Naive thymus-derived CD8-positive, alpha-beta T cell (primary cell): ENCODE measurements around the gene TMEM150A. TPM values are rescaled to one million over a fixed set of nuclear protein-coding genes. Genes with fewer than 3 reads are reported as not detected.
A peak's percentile ranks its signal among the peaks of the same experiment; 100 is the strongest.
"Not testable (repeated sequence)": the region's sequence is repeated elsewhere in the genome, so short reads cannot be mapped to it uniquely, and the experiment has no call there.

Experiments used
- ATAC-seq, 2 donors: fragments of 150-1000 bp; cut with Tn5 transposase in 1 of 2; sonication (Bioruptor Pico), chemical (Tn5 transposase) in 1 of 2; 1 replicate in 1 of 2; 2 replicates in 1 of 2; pipeline ENCODE4 v1.10.0; 2021; ENCODE audit warnings: mild to moderate bottlenecking in 2 of 2, moderate library complexity in 2 of 2
- POLR2A ChIA-PET: fragments of 350-600 bp; sonication (Branson Sonifier 250); formaldehyde crosslinking; loops from one replicate; lab custom pipeline; 2021; ENCODE audit warnings: antibody characterized with exemption; lab: Charles Lee
- DNase-seq, 10 donors: peaks; one replicate each; pipeline versions ENCODE4 v3.0.0 to v3.0.0-alpha.2; 2020 to 2022
- H3K27ac Mint-ChIP-seq, 10 donors: one replicate each; pipeline ENCODE4 v1.8.0; 2020 to 2022; ENCODE audit warnings: mild to moderate bottlenecking in 10 of 10, mixed read lengths in 10 of 10, moderate library complexity in 4 of 10, inconsistent platforms in 1 of 10
- H3K27me3 Mint-ChIP-seq, 5 donors: one replicate each; pipeline ENCODE4 v1.8.0; 2021 to 2022; ENCODE audit warnings: mixed read lengths in 5 of 5
- H3K36me3 Mint-ChIP-seq, 3 donors: one replicate each; pipeline ENCODE4 v1.8.0; 2020 to 2022; ENCODE audit warnings: mixed read lengths in 3 of 3, mild to moderate bottlenecking in 2 of 3, inconsistent platforms in 1 of 3
- H3K4me1 Mint-ChIP-seq, 4 donors: one replicate each; pipeline ENCODE4 v1.8.0; 2021 to 2022; ENCODE audit warnings: mixed read lengths in 4 of 4
- H3K4me3 Mint-ChIP-seq, 10 donors: one replicate each; pipeline ENCODE4 v1.8.0; 2020 to 2022; ENCODE audit warnings: mild to moderate bottlenecking in 10 of 10, mixed read lengths in 10 of 10, moderate library complexity in 6 of 10, inconsistent platforms in 1 of 10
- H3K9me3 Mint-ChIP-seq, 9 donors: one replicate each; pipeline ENCODE4 v1.8.0; 2020 to 2022; ENCODE audit warnings: mixed read lengths in 9 of 9, mild to moderate bottlenecking in 3 of 9, inconsistent platforms in 1 of 9, moderate library complexity in 1 of 9
- polyA plus RNA-seq, 3 donors: library from polyadenylated mRNA; unstranded; fragments of 300-500 nt; fragmentation: Illumina TruSeq; gene quantifications; one replicate each; pipeline ENCODE4 v1.2.3, GENCODE V29; 2021
- total RNA-seq, 8 experiments: library from RNA in 2 of 8; stranded (reverse) in 2 of 8; gene quantifications; one replicate each; pipeline ENCODE4 v1.2.3 and lab custom pipeline; 2021 to 2026

The TMEM150A gene
- total and polyA plus RNA-seq, 5 experiments from 2014 or later = 11.6 to 15.9 (median 14.1) TPM

DNA sequence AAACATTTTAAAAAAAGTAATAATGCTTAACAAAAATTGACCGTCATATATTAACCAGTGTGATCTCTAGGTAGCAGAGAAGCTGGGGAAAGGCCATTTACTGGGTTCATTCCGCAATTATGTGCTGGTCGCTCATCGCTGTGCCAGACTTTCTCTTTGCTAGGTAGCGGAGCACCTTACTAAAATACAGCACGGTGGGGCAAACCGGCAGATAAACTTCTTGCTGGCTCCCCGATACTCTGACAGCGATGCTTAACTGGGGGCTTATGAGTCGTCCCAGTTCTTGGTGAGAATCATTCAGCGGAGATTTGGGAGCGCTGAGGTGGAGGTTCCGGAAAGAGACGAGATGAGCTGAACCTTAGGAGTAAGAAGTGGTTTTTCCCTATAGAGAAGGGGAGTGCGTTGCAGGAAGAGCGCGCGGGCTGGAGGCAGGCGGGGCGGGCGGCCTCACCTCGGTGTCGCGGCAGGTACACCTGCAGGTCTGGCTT is 8.8 kb upstream of the TMEM150A start:
- Mint-ChIP-seq H3K4me3 (peak overlapping the region; percentile 91 to 99 (median 98)), H3K9me3 (no peaks in the 10 kb centered on the region), H3K27me3 (no peaks in the 10 kb centered on the region), H3K36me3 (peaks cover 0 to 28% (median 4%) of the 10 kb centered on the region in 3 donors), H3K4me1 (peaks cover 12 to 43% (median 33%) of the 10 kb centered on the region in 4 donors), H3K27ac (peak overlapping the region; percentile 72 to 98 (median 95))
- peak in 2 of 10 donors; percentile 25 to 30 for DNase-seq
- POLR2A ChIA-PET = interaction anchor here (0.7 to 2.8 kb wide), 16 partner anchors 10 to 891 kb away, joined by 3 to 31 read pairs (median 6); partner anchors contain the start of genes ELMOD3, GGCX, KDM3A and MAT2A
- ATAC-seq = peak; percentile 23 to 25

DNA sequence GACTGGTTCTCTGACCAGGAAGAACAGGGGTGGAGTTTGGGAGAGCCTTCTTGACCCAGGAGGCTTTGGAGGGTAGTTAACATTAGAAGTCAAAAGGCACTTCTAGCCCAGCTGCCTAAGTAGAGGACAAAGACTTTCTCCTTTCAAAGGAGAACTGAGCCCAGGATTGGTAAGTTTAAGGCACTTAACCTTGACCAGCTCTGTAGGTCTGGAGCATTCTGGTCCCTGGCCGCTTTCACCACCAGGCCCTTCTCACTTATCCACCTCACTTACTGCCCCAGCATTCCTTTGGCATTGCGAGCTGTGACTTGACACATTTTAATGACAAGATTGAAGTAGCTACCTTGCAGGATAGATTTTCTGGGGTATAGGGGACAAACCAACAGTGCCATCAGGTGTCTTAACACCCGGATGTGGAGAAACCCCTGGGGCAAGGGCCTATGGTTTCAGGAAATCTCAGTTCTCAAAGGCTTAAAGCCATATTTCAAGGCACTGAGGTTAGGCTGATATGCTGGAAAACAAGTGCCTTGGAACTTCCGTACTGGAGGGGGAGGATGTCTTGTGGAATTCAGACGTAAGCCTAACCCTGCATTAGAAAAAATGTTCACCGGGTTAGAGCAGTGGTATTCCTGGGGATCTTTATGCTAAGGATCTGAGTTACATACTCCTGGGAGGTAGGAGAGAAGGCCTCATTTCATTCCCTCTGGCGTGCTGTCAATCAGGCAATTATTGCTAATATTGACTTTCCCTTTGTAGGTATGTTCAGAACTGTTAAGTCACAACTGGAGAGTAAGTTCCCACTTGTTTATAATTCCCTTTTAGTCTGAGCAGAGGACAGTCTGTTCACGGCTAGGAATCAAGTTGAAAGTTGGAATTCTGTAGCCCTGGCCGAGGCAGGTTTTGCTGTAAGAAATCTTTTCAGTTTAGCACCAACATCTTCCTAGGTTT is 5.0 kb upstream of the TMEM150A start:
- peak overlapping the region in 3 of 10 donors; percentile 14 to 52 (median 44) for H3K4me3 Mint-ChIP-seq
- no peaks in the 10 kb centered on the region for H3K9me3 Mint-ChIP-seq
- peak overlapping the region in 5 of 10 donors; percentile 33 to 60 (median 48) for H3K27ac Mint-ChIP-seq
- DNase-seq (no peak), ATAC-seq (no peak)
- POLR2A ChIA-PET = interaction anchor here (0.5 to 2.5 kb wide), 5 partner anchors 12 to 69 kb away, joined by 3 to 12 read pairs (median 3); partner anchors contain the start of genes MAT2A and RNF181
- H3K36me3 Mint-ChIP-seq = peaks cover 0 to 28% (median 4%) of the 10 kb centered on the region in 3 donors
- no peaks in the 10 kb centered on the region for H3K27me3 Mint-ChIP-seq
- peaks cover 23 to 59% (median 51%) of the 10 kb centered on the region in 4 donors for H3K4me1 Mint-ChIP-seq

DNA sequence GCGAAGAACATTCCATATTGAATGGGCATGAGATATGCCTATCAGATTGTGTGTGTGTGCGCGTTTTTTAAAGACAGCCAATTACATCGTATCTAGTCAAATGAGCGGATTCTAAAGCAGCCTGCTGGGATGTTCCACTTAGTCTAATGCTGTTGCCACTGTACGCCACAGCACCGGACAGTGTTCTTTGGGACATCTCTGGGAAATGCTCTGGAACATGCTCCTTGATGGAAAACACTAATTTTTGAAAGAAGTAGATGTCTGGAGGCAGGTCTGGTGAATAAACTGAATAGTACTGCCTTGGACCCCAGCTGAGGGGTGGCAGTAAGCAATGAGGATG is 3.6 kb upstream of the TMEM150A start:
- H3K27ac Mint-ChIP-seq = peak overlapping the region in 1 of 10 donors; percentile 45
- ATAC-seq = no peak
- no peaks in the 10 kb centered on the region for H3K27me3 Mint-ChIP-seq
- POLR2A ChIA-PET = interaction anchor here (1.1 to 8.1 kb wide), 6 partner anchors 9 to 187 kb away, joined by 3 to 67 read pairs (median 10); partner anchors contain the start of genes MAT2A, RNF181, SH2D6 and USP39
- no peak overlapping the region for H3K4me3 Mint-ChIP-seq
- H3K9me3 Mint-ChIP-seq = no peaks in the 10 kb centered on the region
- H3K4me1 Mint-ChIP-seq = peaks cover 24 to 60% (median 51%) of the 10 kb centered on the region in 4 donors
- peaks cover 0 to 28% (median 4%) of the 10 kb centered on the region in 3 donors for H3K36me3 Mint-ChIP-seq
- DNase-seq = no peak

DNA sequence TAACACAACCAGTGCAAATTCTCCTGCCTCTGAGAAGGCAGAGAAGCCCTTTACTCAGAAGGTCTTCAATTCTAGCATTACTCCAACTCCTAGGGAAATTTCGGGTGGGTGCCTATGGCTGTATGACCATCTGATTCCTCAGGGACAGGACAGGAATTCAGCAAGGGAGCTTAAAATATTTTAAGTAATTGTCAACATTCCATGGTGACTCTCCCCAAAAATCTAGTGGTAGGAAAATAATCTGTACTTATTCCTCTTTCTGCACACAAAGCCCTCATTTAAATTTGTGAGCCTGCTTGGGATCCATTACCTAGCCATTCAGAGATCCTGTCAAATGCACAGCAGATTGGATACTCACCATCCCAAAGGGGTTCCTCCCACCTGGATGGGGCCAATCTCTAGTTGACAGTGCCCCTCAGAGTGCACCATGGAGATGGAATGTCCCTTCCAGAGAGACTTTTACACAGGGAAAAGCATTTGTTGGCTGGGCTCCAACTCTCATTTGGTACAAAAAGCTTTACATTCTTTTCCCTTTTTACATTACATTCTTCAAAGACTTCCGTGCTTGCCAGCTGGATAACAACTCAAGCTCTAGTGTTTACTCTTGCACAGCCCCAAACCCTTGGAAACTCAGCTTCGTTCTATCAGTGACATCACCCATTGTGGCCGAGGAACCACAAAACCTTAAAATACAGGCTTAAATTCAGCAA is 3.1 kb upstream of the TMEM150A start:
- Mint-ChIP-seq H3K4me1 (peaks cover 24 to 60% (median 51%) of the 10 kb centered on the region in 4 donors), H3K36me3 (peaks cover 0 to 28% (median 4%) of the 10 kb centered on the region in 3 donors), H3K27ac (peak overlapping the region in 2 of 10 donors; percentile 45 to 59), H3K4me3 (peak overlapping the region in 1 of 10 donors; percentile 55), H3K9me3 (no peaks in the 10 kb centered on the region), H3K27me3 (no peaks in the 10 kb centered on the region)
- ATAC-seq (no peak), DNase-seq (no peak)
- POLR2A ChIA-PET = interaction anchor here (0.6 to 8.1 kb wide), 9 partner anchors 10 to 186 kb away, joined by 3 to 67 read pairs (median 5); partner anchors contain the start of genes MAT2A, RNF181, SH2D6 and USP39

DNA sequence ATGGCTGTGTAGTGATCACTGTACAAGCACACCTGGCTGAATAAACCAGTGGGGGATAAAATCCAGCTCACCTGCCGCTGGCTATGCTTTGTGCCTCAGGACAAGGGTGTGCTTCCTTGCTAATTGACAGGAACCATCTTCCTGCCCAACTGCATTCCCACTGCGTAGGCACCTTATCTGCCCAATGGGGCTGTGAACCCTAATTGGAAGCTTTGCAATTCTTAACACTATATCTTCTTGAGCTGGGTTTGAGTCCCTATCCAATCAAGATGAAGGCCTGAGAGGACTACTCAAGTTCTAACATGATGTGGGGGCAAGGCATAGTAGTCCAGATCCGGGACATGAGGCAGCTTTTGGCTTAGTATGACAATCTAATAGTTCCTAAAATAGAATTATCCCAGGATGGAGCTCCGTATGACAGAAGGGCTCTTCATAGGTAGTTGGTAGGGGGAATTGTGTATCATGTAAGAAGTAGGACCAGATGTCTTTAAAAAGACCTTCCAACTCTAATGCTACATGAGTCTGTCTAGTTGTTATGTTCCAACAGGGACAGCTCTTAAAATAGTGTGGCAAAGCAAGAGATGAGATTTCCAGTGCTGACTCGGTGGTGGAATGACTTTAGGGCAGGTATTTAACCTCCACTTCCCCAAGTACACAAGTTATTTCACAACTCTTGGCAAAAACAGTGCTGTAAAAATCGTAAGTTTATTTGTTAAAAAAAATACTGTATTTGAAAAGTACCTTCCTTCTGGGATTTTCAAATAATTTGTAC is 2.3 kb upstream of the TMEM150A start:
- POLR2A ChIA-PET = interaction anchor here (0.6 to 8.1 kb wide), 9 partner anchors 9 to 185 kb away, joined by 3 to 67 read pairs (median 5); partner anchors contain the start of genes RNF181, SH2D6, USP39 and VAMP5
- Mint-ChIP-seq H3K4me3 (peak overlapping the region in 7 of 10 donors; percentile 6 to 93 (median 50)), H3K36me3 (peaks cover 0 to 23% (median 4%) of the 10 kb centered on the region in 3 donors), H3K4me1 (peaks cover 24 to 54% (median 48%) of the 10 kb centered on the region in 4 donors), H3K27ac (peak overlapping the region in 9 of 10 donors; percentile 3 to 67 (median 47)), H3K27me3 (no peaks in the 10 kb centered on the region), H3K9me3 (no peaks in the 10 kb centered on the region)
- no peak for DNase-seq
- no peak for ATAC-seq

DNA sequence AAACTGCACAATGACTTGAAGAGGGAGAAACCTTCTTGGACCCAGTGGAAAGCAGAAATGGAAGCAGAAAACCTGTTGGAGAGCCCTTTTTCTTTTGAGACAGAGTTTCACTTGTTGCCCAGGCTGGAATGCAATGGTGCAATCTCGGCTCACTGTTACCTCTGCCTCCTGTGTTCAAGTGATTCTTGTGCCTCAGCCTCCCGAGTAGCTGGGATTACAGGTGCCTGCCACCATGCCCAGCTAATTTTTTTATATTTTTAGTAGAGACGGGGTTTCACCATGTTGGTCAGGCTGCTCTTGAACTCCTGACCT is 1.6 kb upstream of the TMEM150A start:
- not testable (repeated sequence) for H3K27me3 Mint-ChIP-seq, DNase-seq, ATAC-seq, H3K9me3 Mint-ChIP-seq
- H3K4me3 Mint-ChIP-seq = peak overlapping the region; percentile 50 to 94 (median 88)
- peak overlapping the region in 8 of 10 donors; percentile 43 to 81 (median 62) for H3K27ac Mint-ChIP-seq
- POLR2A ChIA-PET = interaction anchor here (0.6 to 8.1 kb wide), 6 partner anchors 8 to 699 kb away, joined by 3 to 67 read pairs (median 6); partner anchors contain the start of genes RNF181, SH2D6, USP39 and VAMP5
- H3K36me3 Mint-ChIP-seq = peaks cover 0 to 22% (median 4%) of the 10 kb centered on the region in 3 donors
- H3K4me1 Mint-ChIP-seq = peaks cover 22 to 52% (median 44%) of the 10 kb centered on the region in 4 donors

DNA sequence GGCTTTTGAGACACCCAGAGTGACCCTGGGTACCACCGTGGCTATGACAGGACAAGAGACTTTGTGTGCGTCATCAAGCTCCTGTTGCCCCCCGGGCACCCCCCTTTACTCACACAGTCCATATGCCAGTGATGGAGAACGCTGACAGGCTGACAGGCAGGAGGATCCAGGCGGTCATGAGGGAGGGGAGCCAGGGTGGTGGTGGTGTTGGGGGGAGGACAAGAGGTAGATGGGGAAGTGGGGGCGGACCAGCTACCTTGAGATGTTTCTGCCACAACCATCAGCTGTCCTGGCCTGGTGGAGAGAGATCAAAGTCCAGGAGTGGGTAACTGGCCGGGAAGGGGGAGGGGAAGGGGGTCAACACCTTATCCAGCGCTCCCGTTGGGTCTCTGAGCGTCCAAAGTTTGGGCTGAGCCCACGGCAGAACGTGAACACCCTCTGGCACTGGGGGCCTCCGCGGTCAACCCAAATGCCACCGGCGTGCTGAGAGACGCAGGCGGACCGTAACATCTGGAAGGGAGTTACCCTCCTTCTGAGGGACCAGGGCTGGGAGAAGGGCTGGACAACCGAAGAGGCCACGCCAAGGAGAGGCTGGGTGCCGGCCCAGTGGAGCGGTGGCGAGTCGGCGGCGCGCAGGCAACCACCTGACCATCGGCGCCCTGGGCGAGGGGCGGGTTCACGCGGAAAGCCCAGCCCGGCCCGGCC is 575 bp downstream of the TMEM150A start:
- peak overlapping the region; percentile 60 to 94 (median 88) for H3K27ac Mint-ChIP-seq
- H3K27me3 Mint-ChIP-seq = no peaks in the 10 kb centered on the region
- peak; percentile 4 to 16 for ATAC-seq
- H3K4me1 Mint-ChIP-seq = peaks cover 18 to 50% (median 37%) of the 10 kb centered on the region in 4 donors
- peaks cover 0 to 18% (median 0%) of the 10 kb centered on the region in 3 donors for H3K36me3 Mint-ChIP-seq
- DNase-seq = no peak
- H3K9me3 Mint-ChIP-seq = no peaks in the 10 kb centered on the region
- peak overlapping the region; percentile 80 to 95 (median 87) for H3K4me3 Mint-ChIP-seq
- POLR2A ChIA-PET = interaction anchor here (1.0 to 8.1 kb wide), 12 partner anchors 9 to 274 kb away, joined by 3 to 67 read pairs (median 7); partner anchors contain the start of genes C2orf68, GGCX, MAT2A and TGOLN2

DNA sequence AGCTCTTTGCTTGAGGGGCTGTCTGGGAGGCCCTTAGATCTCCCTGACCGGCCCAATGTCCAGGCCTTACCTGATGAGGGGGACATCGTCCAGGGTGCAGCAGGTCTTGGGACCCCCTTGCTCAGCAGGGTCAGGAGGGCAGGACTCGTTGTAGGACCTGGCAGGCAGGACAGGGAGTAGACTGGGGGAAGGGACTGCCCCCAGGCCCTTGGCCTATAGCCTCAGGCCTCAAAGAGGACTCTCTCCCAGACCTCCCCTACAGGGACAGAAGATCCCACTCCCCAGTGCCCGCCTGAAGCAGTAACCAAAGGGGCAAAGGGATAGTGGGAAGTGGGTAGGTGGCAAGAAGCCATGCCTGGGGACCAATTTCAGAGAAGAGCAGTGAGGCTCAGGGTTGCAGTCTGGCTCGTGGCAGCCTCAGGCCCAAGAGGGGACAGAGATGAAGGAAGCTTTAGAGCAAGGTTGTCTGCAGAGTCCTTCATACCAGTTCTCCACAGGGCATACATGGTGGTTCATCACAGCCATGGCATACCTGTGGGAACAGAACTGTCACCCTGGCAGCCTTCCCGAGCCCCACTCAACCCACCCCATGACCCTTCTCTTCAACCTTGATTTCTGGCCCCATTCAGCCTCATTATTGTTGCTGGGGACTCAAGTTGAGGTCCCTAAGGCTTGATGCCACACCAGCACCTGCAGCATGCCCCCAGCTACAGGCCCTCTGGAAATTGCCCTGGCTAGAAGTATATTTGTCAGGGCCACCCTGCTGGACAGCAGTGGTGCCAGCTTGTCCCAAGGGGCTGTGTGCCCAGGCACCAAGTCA is 1.3 kb downstream of the TMEM150A start:
- H3K27ac Mint-ChIP-seq = peak overlapping the region; percentile 60 to 94 (median 88)
- POLR2A ChIA-PET = interaction anchor here (0.8 to 8.1 kb wide), 9 partner anchors 9 to 274 kb away, joined by 3 to 67 read pairs (median 8); partner anchors contain the start of genes C2orf68, GGCX, MAT2A and TGOLN2
- H3K27me3 Mint-ChIP-seq = no peaks in the 10 kb centered on the region
- H3K9me3 Mint-ChIP-seq = no peaks in the 10 kb centered on the region
- H3K36me3 Mint-ChIP-seq = peaks cover 0 to 17% (median 0%) of the 10 kb centered on the region in 3 donors
- no peak for DNase-seq
- no peak for ATAC-seq
- H3K4me1 Mint-ChIP-seq = peaks cover 20 to 53% (median 41%) of the 10 kb centered on the region in 4 donors
- H3K4me3 Mint-ChIP-seq = peak overlapping the region; percentile 80 to 95 (median 87)

DNA sequence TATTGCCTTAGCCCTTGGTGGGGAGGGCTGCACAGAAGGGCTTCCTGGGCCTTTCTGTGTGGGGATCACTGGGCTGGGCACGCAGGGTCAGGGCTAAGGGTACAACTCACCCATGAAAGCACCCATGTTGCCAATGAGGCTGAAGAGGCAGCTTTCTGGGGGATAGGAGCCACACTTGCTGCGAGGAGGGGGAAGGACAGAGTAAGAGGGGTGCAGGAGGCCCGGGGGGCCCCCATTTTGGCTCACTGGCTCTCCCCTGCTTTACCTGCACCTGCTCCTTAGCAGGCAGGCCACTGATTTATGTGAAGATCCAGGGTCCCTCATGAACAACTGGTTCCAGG is 2.3 kb downstream of the TMEM150A start:
- ATAC-seq (no peak), DNase-seq (no peak)
- Mint-ChIP-seq H3K9me3 (no peaks in the 10 kb centered on the region), H3K27ac (peak overlapping the region in 6 of 10 donors; percentile 29 to 77 (median 47)), H3K4me1 (peaks cover 24 to 56% (median 45%) of the 10 kb centered on the region in 4 donors), H3K27me3 (no peaks in the 10 kb centered on the region), H3K4me3 (peak overlapping the region in 5 of 10 donors; percentile 7 to 85 (median 57)), H3K36me3 (peaks cover 0 to 20% (median 0%) of the 10 kb centered on the region in 3 donors)
- POLR2A ChIA-PET = interaction anchor here (0.6 to 8.1 kb wide), 7 partner anchors 9 to 62 kb away, joined by 3 to 67 read pairs (median 5); partner anchors contain the start of genes C2orf68, MAT2A, USP39 and VAMP5
